T-cell (primary cell): ENCODE measurements around the gene HSD11B2. TPM values are rescaled to one million over a fixed set of nuclear protein-coding genes. Genes with fewer than 3 reads are reported as not detected.

Experiments
- ATAC-seq, 4 experiments: fragments of 200-7000 bp in 3 of 4; fragments of 150-1000 bp in 1 of 4; cut with Tn5 transposase; replicated peaks in 1 of 4; 1 replicate in 3 of 4; 2 replicates in 1 of 4; pipeline ENCODE4 v1.10.0; 2021; ENCODE audit warnings: moderate library complexity in 3 of 4, mild to moderate bottlenecking in 2 of 4, moderate number of reproducible peaks in 1 of 4
- CTCF ChIA-PET, 2 donors: fragments of 300-600 bp; sonication (Branson Sonifier 250); formaldehyde crosslinking; loops; one replicate each; lab custom pipeline; 2022; ENCODE audit warnings: antibody characterized with exemption in 2 of 2; lab: Charles Lee
- POLR2A ChIA-PET, 2 donors: fragments of 300-600 bp; sonication (Branson Sonifier 250); formaldehyde crosslinking; loops; one replicate each; lab custom pipeline; 2022; ENCODE audit warnings: antibody characterized with exemption in 2 of 2; lab: Charles Lee
- DNase-seq, 35 experiments: peaks; one replicate each; pipeline versions ENCODE4 v3.0.0 to v3.0.0-alpha.2; 2013 to 2023
- H3K27ac ChIP-seq: one replicate; pipeline ENCODE4 v1.5.1; 2013; ENCODE audit warnings: low read length
- H3K27me3 ChIP-seq, 2 experiments: replicated peaks in 1 of 2; 1 replicate in 1 of 2; 2 replicates in 1 of 2; pipeline versions ENCODE4 v1.6.1 to v1.7.0; 2013; ENCODE audit warnings: low read length in 1 of 2, mixed read lengths in 1 of 2; ENCODE audit not compliant: control insufficient read depth in 2 of 2, insufficient read depth in 2 of 2; ENCODE audit errors: extremely low read depth in 1 of 2
- H3K36me3 ChIP-seq, 2 donors: 1 replicate in 1 of 2; 2 replicates in 1 of 2; pipeline versions ENCODE4 v1.6.1 to v1.7.0; 2013; ENCODE audit warnings: low read length in 1 of 2; ENCODE audit not compliant: control insufficient read depth in 2 of 2, insufficient read depth in 1 of 2; ENCODE audit errors: extremely low read depth in 1 of 2
- H3K4me1 ChIP-seq, 2 experiments: 1 replicate in 1 of 2; 2 replicates in 1 of 2; pipeline versions ENCODE4 v1.6.1 to v1.7.0; 2013; ENCODE audit warnings: low read length in 2 of 2, mixed read lengths in 1 of 2; ENCODE audit not compliant: insufficient read depth in 2 of 2, control insufficient read depth in 1 of 2; ENCODE audit errors: extremely low read depth in 1 of 2
- H3K4me3 ChIP-seq, 2 donors: 1 replicate in 1 of 2; 2 replicates in 1 of 2; pipeline versions ENCODE4 v1.5.1 to v1.7.0; 2013; ENCODE audit warnings: mild to moderate bottlenecking in 2 of 2, low read length in 1 of 2, moderate library complexity in 1 of 2; ENCODE audit not compliant: control insufficient read depth in 1 of 2; ENCODE audit errors: extremely low read depth in 1 of 2
- H3K9me3 ChIP-seq: 2 replicates; pipeline ENCODE4 v1.7.0; 2013
- H3K27ac Mint-ChIP-seq, 2 donors: one replicate each; pipeline ENCODE4 v1.8.0; 2020 to 2021; ENCODE audit warnings: mild to moderate bottlenecking in 2 of 2, mixed read lengths in 2 of 2
- H3K27me3 Mint-ChIP-seq, 2 donors: one replicate each; pipeline ENCODE4 v1.8.0; 2021 to 2022; ENCODE audit warnings: mixed read lengths in 2 of 2
- H3K36me3 Mint-ChIP-seq: one replicate; pipeline ENCODE4 v1.8.0; 2021; ENCODE audit warnings: mixed read lengths
- H3K4me1 Mint-ChIP-seq, 3 donors: one replicate each; pipeline ENCODE4 v1.8.0; 2020 to 2022; ENCODE audit warnings: mixed read lengths in 3 of 3, mild to moderate bottlenecking in 1 of 3
- H3K4me3 Mint-ChIP-seq, 3 donors: one replicate each; pipeline ENCODE4 v1.8.0; 2020 to 2022; ENCODE audit warnings: mild to moderate bottlenecking in 3 of 3, mixed read lengths in 3 of 3, moderate library complexity in 3 of 3
- H3K9me3 Mint-ChIP-seq, 3 donors: one replicate each; pipeline ENCODE4 v1.8.0; 2020 to 2022; ENCODE audit warnings: mixed read lengths in 3 of 3
- WGBS: methylation state at CpG from one replicate; pipeline ENCODE4 v1.1.5; 2013; ENCODE audit warnings: missing lambda C conversion rate; ENCODE audit not compliant: insufficient coverage; 5-methylcytosine and 5-hydroxymethylcytosine counted together
- total RNA-seq, 35 experiments: library from RNA in 6 of 35; stranded (reverse) in 6 of 35; fragments of 120-200 nt in 1 of 35; gene quantifications; one replicate each; pipeline versions ENCODE4 v1.2.1 to v1.2.4 and lab custom pipeline; 2013 to 2026

The HSD11B2 gene
- total RNA-seq, 5 donors from 2014 or later (not counting 1 experiment from before 2014, with no cell fraction given): 0.20 to 0.32 (median 0.29) TPM; not detected in 2

DNA sequence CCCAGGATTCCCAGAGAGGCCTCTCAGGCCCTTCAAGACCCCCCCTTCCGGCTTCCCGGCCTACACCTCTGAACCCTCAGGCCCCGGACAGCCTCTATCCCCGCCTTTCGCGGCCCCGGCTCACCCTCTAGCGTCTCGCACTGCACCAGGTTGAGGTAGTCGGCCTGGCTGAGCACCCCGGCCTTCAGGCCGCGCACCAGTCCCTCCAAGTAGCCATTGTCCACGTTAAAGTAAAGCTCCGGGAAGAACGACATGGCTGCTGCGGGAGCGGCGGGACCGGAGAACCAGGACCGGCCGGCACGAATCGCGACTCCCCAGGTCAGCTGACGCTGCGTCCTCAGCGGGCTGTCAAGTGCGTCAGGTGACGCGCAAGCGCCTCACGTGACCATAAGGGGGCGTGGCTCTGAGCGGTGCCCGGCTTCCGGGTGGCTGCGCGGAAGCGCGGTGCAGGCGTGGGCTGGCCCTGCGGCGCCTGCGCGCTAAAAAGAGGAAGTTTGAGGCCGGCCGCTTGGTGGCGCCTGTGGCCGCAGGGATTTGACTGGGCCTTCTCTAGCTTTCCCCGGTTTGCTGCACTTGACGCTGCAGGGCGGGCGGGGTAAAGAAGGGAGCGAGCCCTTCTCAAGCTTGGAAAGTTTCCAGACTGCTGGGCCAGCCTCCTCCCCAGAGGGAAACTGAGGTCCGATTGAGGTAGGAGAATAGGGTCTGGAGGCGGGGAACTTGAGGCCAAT is 50.1 kb downstream of the HSD11B2 start, which contains the start of gene ATP6V0D1:
ATP6V0D1 (minus strand) TSS at position 325 of the 728 bp plus-strand sequence; CDS start at position 254, 71 bp downstream.
- peak within 1 kb of the TSS; percentile 92 to 99 for H3K27ac Mint-ChIP-seq
- ChIA-PET POLR2A (interaction anchor here (1.0 to 2.6 kb wide), 3 partner anchors 33 to 179 kb away, joined by 3 to 8 read pairs (median 5); partner anchors contain the start of genes ACD (in 1 of the 2) and PARD6A (in 1 of the 2)), CTCF (interaction anchor here (0.6 to 3.0 kb wide), 25 partner anchors 8 to 746 kb away, joined by 3 to 27 read pairs (median 4); partner anchors contain the start of genes ACD (in 1 of the 2), CARMIL2 (in 1 of the 2), CTCF (in 1 of the 2) and RANBP10 (in 1 of the 2))
- ATAC-seq (peak; percentile 89 to 95 (median 92)), DNase-seq (peak; percentile 96 to 99 (median 98))
- Histone ChIP-seq H3K36me3 (peaks cover 9 to 20% of the 10 kb centered on the region in 2 donors), H3K27ac (peak within 1 kb of the TSS; percentile 98), H3K27me3 (no peaks in the 10 kb centered on the region), H3K4me1 (peaks cover 5 to 51% of the 10 kb centered on the region in 2 experiments), H3K9me3 (no peaks in the 10 kb centered on the region), H3K4me3 (peak within 1 kb of the TSS; percentile 93 to 100)
- H3K4me1 Mint-ChIP-seq: peaks cover 49 to 68% (median 54%) of the 10 kb centered on the region in 3 donors
- WGBS: under 1% methylated on average over 52 of the region's 57 CpGs
- no peaks in the 10 kb centered on the region for H3K27me3 Mint-ChIP-seq
- no peaks in the 10 kb centered on the region for H3K9me3 Mint-ChIP-seq
- peaks cover 9% of the 10 kb centered on the region for H3K36me3 Mint-ChIP-seq
- H3K4me3 Mint-ChIP-seq: peak within 1 kb of the TSS; percentile 93 to 97 (median 95)

DNA sequence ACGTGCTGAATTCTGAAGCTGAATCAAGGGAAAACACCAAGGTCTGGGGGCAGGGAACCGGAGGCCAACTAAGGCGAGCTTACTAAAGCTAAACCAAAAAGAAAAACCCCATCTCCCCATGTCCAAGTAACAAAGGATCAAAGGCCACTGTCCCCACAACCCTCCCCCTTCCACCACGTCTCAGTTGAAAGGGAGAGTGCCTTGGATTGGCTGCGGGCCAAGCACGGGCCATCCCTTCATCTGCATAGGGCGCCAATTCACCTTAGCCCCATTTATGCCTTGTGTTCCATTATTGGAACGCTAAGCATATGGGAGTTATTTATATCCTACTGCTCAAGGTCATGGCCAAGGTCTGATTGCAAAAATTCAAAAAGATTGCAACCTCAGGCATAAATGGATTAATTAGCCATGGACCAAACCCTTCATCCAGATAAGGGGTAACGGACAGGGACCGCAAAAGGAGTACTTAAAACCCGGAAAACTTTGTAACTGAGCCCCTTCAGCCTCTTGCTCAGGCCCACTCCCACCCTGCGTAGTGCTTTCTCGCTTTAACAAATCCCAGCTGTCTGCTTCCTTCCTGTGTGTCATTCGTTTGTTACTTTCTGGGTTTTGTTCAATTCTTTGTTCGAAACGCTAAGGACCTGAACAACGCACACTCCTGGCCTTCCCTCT is 50.8 kb downstream of the HSD11B2 start:
- Mint-ChIP-seq H3K27me3 (no peaks in the 10 kb centered on the region), H3K27ac (peak overlapping the region; percentile 92 to 99), H3K36me3 (peaks cover 9% of the 10 kb centered on the region), H3K4me1 (peaks cover 43 to 62% (median 54%) of the 10 kb centered on the region in 3 donors), H3K9me3 (no peaks in the 10 kb centered on the region), H3K4me3 (peak overlapping the region; percentile 93 to 97 (median 95))
- WGBS: 2% methylated on average over 11 of the region's 17 CpGs
- ChIA-PET CTCF (interaction anchor here (0.6 to 3.0 kb wide), 24 partner anchors 8 to 745 kb away, joined by 3 to 27 read pairs (median 4); partner anchors contain the start of genes ACD (in 1 of the 2), CARMIL2 (in 1 of the 2), CTCF (in 1 of the 2) and RANBP10 (in 1 of the 2)), POLR2A (interaction anchor here (1.4 to 2.6 kb wide), 2 partner anchors 32 to 178 kb away, joined by 5 to 8 read pairs; partner anchors contain the start of genes ACD (in 1 of the 2) and PARD6A (in 1 of the 2))
- Histone ChIP-seq H3K27me3 (no peaks in the 10 kb centered on the region), H3K36me3 (peaks cover 12 to 26% of the 10 kb centered on the region in 2 donors), H3K4me3 (peak overlapping the region; percentile 93 to 100), H3K4me1 (peaks cover 5 to 51% of the 10 kb centered on the region in 2 experiments), H3K27ac (peak overlapping the region; percentile 59), H3K9me3 (no peaks in the 10 kb centered on the region)
- ATAC-seq: peak; percentile 1 to 11 (median 6)
- DNase-seq: peak in 16 of 35 experiments; percentile 6 to 59 (median 24)

GRCh38 chr16:67482233-67482924 is 51.5 kb downstream of the HSD11B2 start:
- ChIA-PET POLR2A (interaction anchor here (0.5 to 1.4 kb wide), 2 partner anchors 32 to 183 kb away, joined by 3 to 5 read pairs; no protein-coding TSS in a partner anchor), CTCF (interaction anchor here in 1 of 2 donors (1.0 to 3.0 kb wide), 4 partner anchors 34 to 82 kb away, joined by 3 to 27 read pairs (median 4); no protein-coding TSS in a partner anchor)
- peak overlapping the region; percentile 93 to 100 for H3K4me3 ChIP-seq
- peak overlapping the region; percentile 59 for H3K27ac ChIP-seq
- no peak for ATAC-seq
- peaks cover 38 to 57% (median 50%) of the 10 kb centered on the region in 3 donors for H3K4me1 Mint-ChIP-seq
- no peaks in the 10 kb centered on the region for H3K9me3 ChIP-seq
- peaks cover 9% of the 10 kb centered on the region for H3K36me3 Mint-ChIP-seq
- H3K36me3 ChIP-seq: peaks cover 12 to 28% of the 10 kb centered on the region in 2 donors
- peak overlapping the region; percentile 92 to 99 for H3K27ac Mint-ChIP-seq
- no peaks in the 10 kb centered on the region for H3K27me3 Mint-ChIP-seq
- H3K27me3 ChIP-seq: no peaks in the 10 kb centered on the region
- no peaks in the 10 kb centered on the region for H3K9me3 Mint-ChIP-seq
- peak overlapping the region; percentile 93 to 97 (median 95) for H3K4me3 Mint-ChIP-seq
- H3K4me1 ChIP-seq: peaks cover 5 to 51% of the 10 kb centered on the region in 2 experiments
- 48% methylated on average over 15 of the region's 25 CpGs for WGBS
- DNase-seq: peak in 1 of 35 experiments; percentile 6

DNA sequence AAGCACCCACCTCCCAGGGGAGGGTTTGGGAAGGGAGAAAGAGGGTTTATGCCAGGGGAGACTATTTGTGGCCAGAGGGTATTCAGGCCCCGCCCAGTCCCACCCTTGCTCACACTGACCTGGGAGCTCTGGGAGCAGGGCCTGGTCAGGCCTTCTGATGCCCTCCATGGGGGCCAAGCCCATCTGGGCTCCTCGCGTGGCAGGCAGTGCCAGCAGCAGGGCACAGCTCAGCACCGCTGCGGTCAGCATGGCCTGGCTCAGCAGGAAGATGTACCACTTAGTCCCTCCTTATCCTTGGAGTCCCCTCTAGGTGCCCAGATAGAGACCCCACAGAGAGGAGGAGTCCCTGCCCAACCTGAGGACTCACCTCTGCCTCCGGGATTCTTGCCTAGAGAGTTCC is 52.2 kb downstream of the HSD11B2 start, which contains the start of gene AGRP:
AGRP (minus strand) TSS at position 398 of the 400 bp plus-strand sequence; CDS start at position 249, 149 bp downstream.
- H3K36me3 Mint-ChIP-seq: peaks cover 9% of the 10 kb centered on the region
- no peaks in the 10 kb centered on the region for H3K27me3 ChIP-seq
- CTCF ChIA-PET: interaction anchor here (0.6 to 1.0 kb wide), 3 partner anchors 33 to 453 kb away, joined by 3 to 6 read pairs (median 5); no protein-coding TSS in a partner anchor
- H3K4me1 Mint-ChIP-seq: peaks cover 32 to 52% (median 42%) of the 10 kb centered on the region in 3 donors
- peaks cover 12 to 28% of the 10 kb centered on the region in 2 donors for H3K36me3 ChIP-seq
- H3K9me3 Mint-ChIP-seq: no peaks in the 10 kb centered on the region
- H3K4me3 ChIP-seq: peak within 1 kb of the TSS; percentile 93 to 100
- H3K27me3 Mint-ChIP-seq: no peaks in the 10 kb centered on the region
- WGBS: 97% methylated on average over 6 of the region's 6 CpGs
- peak within 1 kb of the TSS; percentile 59 for H3K27ac ChIP-seq
- POLR2A ChIA-PET: interaction anchor here in 1 of 2 donors (0.6 kb wide), 1 partner anchor 578 kb away, joined by 3 read pairs; no protein-coding TSS in a partner anchor
- peak within 1 kb of the TSS; percentile 93 to 97 (median 95) for H3K4me3 Mint-ChIP-seq
- ATAC-seq: no peak
- H3K27ac Mint-ChIP-seq: peak within 1 kb of the TSS; percentile 92 to 99
- DNase-seq: no peak
- H3K9me3 ChIP-seq: no peaks in the 10 kb centered on the region
- peaks cover 5 to 49% of the 10 kb centered on the region in 2 experiments for H3K4me1 ChIP-seq

DNA sequence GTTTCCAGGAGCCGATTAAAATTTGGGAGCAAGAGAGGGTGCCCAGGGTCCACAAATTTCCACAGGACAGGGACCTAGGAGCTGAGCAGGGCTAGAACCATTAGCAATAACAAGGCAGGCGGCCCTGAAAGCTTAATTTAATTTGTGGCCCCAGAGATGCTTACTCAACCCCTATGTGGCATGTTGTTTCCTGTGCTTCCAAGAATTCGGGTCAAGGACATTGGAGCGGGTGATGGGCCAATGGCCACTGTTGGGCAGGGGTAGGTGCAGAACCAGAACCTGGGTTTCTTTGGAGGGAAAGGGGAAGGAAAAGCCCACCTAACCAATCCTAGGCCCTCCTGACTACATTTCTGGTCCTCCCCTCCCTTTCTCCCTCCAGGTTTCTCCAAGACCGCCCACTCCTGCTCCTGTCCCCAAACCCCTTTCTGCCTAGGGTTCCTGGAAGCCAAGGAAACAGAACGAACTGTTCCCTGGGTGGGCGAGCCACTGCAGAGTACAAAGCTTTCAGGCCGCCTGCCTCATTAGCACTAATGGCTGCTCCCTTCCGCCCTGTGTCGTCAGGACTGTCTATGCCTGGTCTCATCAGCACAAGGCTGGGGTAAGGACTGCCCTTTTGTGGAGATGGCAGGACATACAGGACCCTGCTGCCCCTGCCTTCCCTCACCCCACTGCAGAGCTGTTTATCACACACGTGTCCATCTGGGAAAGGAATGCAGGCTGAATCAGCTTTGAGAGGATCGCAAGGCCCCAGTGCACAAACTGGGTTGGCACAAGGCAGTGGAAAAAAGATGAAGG is 53.0 kb downstream of the HSD11B2 start:
- Mint-ChIP-seq H3K9me3 (no peaks in the 10 kb centered on the region), H3K27me3 (no peaks in the 10 kb centered on the region), H3K4me1 (peaks cover 27 to 46% (median 39%) of the 10 kb centered on the region in 3 donors), H3K27ac (peak overlapping the region; percentile 11 to 58), H3K4me3 (no peak overlapping the region), H3K36me3 (peaks cover 11% of the 10 kb centered on the region)
- H3K27me3 ChIP-seq: no peaks in the 10 kb centered on the region
- no peak for DNase-seq
- H3K4me3 ChIP-seq: no peak overlapping the region
- H3K9me3 ChIP-seq: no peaks in the 10 kb centered on the region
- no peak for ATAC-seq
- peaks cover 12 to 28% of the 10 kb centered on the region in 2 donors for H3K36me3 ChIP-seq
- no peak overlapping the region for H3K27ac ChIP-seq
- ChIA-PET POLR2A (interaction anchor here in 1 of 2 donors (0.6 kb wide), 1 partner anchor 577 kb away, joined by 3 read pairs; no protein-coding TSS in a partner anchor), CTCF (interaction anchor here (0.6 to 1.0 kb wide), 3 partner anchors 32 to 454 kb away, joined by 3 to 6 read pairs (median 5); no protein-coding TSS in a partner anchor)
- WGBS: 93% methylated on average over 9 of the region's 12 CpGs
- H3K4me1 ChIP-seq: peaks cover 5 to 48% of the 10 kb centered on the region in 2 experiments
